HG02763 (cell line): ENCODE data around the gene XPC.

Experiments used
- ATAC-seq: cut with Tn5 transposase; IDR thresholded peaks from one replicate; pipeline ENCODE4 v1.9.1; 2021; ENCODE audit warnings: mild to moderate bottlenecking, moderate library complexity; ENCODE audit not compliant: unreplicated experiment

The XPC gene

DNA sequence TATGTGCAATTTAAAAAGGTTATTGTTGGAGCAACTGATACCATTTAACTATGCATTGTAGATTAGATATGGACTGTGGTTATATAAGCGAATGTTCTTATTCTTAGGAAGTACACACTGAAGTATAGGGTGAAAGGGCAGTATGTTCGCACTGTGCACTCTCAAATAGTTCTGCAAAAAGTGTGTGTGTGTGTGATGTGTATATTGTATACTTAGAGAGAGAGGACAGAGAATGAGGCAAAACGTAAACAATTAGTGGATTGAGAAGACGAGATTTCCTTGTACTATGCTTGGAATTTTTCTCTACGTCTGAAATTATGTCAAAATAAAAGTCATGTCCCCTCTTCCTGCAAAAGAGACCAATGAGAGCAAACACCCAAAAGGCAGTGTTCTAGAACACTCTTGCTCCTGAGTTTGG is 30.6 kb upstream of the XPC start:
- ATAC-seq: no peak

DNA sequence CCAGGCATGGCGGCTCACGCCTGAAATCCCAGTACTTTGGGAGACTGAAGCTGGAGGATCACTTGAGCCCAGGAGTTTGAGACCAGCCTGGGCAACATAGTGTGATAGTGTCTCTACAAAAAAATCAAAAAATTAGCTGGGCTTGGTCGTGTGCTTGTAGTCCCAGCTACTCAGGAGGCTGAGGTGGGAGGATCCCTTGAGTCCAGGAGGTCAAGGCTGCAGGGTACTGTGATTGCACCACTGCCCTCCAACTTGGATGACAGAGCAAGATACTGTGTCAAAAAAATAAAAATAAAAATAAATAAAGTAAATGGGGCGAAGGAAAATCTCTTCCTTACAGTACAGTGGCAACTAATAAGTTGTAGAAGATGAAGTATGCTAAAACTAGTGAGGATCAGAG is 29.8 kb upstream of the XPC start:
- ATAC-seq: no peak

DNA sequence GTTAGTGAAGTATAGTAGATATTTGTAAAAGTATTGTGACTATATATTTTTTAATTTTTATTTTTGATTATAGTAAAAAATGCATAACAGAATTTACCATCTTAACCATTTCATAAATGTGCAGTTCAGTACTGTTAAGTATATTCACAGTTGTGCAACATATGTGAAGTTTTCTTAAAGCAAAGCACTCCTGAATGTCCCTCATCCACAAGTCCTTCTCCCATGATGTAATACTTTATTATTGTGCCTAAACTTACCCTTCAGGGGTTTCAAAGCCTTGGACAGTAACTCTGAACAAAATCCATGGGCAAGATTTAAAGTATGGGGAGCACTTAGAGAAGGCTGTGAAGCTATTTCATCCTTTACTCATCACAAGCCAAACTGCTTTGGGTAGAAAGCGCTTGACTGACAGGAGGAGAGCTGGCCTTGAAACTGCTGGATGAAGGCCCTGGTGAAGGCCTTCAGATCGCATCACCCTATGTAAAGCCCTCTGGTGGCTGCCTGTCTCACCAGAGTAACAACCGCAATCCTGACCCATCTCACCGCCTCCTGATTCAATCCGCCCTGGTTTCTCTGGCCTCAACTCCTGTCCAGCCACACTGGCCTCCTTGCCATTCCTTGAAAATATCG is 28.3 kb upstream of the XPC start:
- no peak for ATAC-seq

DNA sequence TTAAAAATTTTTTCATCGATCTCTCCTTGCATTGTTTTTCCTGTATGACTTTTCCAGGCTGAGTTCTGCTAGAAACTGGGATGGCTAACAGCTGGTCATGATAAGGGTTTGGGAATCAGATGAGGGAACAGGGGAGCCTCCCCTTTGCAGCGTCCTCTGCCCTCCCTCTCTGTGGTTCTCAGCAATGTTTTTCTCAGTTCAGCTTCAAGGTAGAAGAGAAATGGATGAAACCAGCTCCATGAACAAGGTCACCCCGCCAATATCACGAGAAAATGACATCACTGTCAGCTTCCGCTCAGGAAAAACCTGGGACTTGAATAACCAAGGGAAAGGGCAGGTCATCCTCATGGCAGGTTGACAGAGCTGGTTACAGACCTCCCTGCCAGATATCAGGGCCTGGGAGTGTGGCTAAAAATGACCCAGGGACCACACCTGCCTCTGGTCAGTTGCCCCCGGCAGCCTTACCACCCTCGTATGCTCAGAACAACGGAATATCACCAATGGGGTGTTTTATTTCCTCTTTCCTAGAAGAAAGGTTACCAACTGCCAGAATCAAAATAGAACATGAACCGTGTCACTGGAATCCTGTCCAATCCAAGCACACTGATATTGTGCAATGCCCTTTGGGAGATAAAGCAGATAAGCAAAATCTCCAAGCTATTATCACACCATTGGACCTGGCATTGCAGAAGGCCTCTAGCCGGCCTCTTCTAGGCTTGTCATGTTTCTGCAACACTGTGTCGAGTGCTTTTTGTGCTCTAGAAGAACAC is 26.3 kb upstream of the XPC start:
- no peak for ATAC-seq

DNA sequence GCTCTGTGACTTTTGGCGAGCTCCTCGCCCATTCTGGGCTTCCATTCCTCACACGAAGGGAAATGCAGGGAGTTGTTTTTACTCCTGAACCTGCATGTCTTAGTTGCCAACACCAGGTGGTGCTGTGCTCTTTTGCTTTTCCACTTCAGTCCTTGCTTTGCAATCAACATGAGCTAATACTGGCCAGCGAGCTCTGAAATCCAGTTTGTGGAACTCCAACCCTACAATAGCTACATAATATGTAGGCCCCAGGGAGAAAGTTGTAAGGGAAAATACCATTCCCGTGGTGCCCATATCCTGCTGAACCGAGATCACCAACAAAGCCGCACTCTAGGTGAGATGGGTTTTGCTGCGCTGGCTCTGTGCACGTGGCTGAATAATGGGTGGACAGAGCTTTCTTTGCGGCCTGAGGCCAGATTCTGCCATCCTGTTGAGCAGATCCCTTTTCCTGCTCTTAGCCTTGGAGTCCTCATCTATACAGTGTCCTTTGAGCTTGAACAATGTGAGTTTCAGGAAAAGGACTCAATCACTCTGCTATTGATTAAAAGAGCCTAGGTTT is 25.2 kb upstream of the XPC start:
- no peak for ATAC-seq

DNA sequence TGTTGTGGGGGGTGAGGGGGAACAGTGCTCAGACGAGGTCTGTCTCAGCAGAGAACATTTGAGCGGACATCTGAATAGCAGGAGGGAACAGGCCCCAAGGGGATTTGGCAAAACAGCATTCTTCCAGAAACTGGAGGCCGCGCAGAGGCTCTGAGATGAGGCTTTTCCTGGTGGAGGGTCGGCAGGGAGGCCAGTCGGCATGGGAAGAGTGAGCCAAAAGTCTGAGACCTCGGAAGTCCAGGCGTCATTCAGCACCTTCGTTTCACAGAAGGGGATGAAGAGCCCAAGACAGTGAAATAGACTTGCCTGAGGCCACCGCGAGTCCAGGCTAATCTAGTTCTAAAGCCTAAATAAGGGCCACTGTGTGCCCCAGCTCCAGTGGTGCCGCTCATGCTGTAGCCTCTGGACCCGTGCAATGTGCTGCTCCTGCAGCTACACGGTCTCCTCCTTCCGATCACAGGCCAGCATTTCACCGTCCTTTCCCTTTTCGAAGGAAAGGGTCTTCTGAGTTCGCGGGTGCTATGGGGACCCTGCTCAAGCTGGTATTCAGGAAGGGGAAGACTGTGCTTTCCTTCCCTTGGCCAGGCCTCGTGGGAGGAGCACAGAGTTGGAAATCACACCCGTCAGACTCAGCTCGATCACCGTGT is 24.6 kb upstream of the XPC start:
- ATAC-seq: no peak

DNA sequence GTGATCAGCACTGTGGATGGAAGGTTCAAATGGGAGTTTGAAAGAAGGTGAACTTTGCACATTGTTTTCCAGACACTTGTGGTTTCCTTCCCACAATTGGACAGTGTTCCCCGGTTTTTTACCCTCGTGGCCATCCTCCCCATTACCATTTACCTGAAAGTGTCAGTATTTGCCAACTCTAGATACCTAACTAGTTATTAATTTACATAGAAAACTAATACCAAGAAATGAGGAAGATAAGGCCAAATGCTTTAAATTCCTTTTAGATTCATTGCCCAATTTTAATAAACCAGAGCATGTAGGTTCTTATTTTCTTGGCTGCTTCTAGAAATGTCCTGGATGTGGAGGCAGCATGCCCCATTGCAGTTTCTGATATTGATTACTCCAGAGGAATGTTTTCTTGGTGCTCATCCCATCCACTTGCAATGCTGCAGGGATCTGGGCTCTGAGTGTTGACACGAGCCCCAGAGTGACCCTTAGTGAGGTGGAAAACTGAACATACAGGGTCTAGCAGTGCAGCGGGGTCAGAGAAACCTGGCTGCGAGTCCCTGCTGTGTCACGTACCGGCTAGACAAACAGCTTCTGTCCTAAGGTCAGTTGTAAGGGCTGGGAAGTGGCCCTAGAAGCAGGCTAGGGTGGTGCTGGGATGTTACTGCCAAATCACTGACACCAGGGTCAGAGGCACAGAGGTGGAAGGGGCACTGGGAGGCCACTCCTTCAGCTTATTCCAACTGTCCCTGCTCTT is 23.7 kb upstream of the XPC start:
- no peak for ATAC-seq

DNA sequence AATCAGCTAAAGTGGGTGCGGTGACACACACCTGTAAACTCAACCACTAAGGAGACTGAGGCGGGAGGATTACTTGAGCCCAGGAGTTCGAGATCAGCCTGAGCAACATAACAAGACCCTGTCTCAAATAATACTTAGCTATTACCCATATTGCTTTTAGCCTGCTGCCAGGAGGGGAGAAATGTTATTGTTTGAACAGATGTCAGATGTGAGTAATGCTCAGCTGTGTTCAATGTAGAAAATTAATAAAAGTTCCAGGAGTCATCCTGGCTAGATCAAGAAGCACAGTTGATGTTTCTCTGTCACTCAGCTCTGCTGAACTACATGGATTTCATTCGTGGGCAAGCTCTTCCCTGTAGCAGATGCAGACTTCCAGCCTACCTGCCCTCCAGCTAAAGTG is 22.4 kb upstream of the XPC start:
- no peak for ATAC-seq

DNA sequence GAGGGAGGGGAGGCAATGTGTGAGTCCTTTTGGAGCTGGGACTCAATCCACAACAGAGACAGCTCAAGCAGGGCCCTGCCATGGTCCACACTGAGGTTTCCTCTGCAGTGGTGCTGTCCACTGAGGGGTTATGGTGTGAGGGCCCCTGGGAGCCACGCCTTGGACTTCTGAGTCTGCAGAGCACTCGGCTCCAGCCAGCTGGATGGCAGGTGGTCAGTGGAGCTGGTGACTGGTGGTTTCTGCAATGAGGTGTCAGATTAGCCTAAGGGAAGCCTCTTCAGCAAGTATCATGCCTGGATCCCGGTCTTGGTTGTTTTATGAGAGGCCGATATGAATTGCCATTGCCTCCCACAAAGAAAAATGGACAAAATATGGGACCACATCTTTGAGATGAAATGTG is 21.9 kb upstream of the XPC start:
- no peak for ATAC-seq

DNA sequence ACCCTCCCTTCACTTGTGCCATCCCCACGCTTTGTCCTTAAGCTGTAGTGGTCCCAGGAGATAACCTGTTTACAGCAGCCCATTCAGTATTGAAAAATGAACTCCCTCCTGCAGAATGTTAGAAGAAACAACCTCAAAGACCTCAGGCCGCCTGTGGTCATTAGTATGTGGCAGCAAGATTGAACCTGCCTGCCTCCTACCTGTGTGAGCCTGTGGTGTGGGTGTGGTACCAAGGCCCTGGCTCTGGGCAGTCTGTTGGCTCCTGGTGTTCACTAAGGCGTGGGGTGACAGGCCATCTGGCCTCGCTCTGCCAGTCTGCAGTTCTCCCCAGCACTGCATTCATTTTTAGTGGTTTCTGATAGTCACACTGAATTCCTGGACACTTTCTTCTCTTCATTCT is 21.2 kb upstream of the XPC start:
- ATAC-seq: no peak

DNA sequence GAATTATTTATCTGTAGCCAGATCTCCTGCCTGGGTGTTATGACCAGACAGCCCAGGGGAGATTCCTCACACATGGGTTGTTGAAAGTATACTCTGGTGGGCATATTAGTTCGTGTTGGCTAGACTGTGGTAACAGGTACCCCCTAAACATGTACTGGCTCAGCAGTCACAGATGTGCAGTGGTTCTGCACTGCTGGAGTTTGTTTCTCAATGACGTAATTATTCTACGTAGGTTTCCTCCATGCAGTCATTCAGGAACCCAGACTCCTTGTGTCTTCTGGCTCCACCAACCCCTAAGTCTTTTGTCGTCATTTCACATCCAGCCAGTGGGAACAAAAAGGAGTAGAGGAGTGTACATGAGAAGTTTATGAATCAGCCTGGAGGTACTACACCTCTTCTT is 16.5 kb upstream of the XPC start:
- ATAC-seq: no peak

DNA sequence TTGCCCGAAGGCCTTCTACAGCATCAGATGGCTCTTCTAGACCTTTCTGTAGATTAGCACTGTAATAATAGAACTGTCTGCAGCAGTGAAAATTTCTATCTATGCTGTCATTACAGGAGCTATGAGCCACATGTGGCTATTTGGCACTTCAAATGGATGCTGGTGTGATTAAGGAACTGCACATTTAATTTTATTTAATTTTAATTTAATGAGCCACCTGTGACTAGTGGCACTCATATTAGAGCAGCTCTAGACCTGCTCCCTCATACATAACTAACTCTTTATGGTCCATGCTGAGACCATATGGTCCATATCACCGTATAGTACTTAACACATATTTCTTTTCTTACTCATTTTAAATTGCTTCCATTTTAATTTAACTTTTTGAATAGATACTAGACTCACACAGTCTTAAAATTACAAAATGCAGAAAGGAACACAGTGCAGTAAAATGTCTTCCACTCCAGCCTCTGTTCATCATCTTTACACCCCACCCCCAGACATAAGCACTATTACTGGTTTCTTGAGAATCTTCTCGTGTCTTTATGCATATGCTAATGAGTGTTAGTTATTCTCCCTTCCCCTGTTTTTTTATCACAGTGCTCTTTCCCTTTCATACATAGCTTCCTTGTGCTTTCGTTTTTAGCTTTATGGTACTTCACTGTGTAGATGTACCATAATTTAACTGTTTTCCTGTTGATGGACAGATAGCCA is 9.8 kb upstream of the XPC start:
- ATAC-seq: no peak

DNA sequence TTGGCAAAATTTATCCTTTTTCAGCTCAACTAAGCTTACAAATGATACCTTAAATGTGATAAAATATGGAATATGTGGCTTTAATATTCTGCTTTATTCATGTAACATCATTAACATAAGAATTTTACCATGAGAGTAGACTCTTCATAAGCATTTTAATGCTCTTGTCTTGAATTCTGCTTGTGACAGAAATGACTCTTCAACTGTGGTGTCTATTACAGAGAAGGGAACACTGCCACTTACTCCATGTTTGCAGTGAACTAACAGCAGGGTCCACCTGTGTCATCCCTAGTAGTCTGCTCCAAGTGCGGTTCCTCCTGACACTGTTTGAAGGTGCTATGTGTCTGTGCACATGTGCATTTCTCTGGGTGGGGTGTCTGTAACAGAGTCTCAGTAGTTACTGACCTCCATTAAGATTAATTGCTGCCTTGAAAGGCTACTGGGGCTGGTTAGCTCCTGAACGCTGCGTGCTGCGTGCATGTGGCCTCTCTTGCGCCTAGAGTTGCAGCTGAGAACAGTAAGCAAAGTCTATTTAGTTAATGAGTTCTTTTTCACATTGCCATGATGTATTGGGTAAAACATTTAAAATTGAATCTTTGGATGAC is 8.6 kb upstream of the XPC start:
- ATAC-seq: no peak

DNA sequence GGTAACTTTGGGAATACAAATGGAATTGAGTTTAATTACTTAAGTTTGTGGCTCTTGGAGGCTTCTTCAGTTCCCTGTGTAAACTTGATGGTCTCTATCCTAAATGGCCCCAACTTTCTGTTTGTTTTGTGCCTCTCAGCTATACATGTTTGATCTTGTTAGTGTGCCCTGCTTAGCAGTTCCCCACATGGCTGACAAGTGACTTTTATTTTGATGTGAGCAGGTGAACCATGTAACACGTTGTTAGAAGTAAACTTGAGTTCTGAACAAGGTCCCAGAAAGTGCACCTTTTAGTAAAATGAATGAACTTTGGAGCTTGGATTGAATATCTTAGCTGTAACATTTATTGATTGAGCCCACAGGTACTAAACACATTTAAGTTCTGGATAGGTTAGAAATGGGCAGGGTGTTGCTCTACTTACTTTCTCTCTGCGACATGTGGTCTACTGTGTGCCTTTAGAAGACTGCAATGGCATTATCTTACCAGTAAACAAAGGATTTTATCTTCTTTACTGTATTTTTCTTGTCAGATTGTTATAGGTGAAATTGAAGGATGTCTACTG is 4.7 kb upstream of the XPC start:
- ATAC-seq: no peak

DNA sequence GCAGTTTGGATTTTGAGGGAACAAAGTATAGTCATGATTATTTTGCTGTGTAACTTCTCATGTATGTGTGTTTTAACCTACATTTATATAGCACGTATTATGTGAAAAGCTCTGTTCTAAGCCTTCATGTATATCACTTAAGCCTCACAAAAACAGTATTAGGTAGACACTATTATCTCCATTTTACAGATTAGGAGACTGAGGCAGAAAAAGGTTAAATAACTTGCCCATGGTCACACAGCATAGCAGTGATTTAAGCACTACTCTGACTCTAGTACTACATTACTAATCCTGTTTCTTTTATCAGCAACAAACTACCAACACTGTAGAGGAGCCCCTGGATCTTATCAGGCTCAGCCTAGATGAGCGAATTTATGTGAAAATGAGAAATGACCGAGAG is 2.9 kb upstream of the XPC start:
- ATAC-seq: no peak

DNA sequence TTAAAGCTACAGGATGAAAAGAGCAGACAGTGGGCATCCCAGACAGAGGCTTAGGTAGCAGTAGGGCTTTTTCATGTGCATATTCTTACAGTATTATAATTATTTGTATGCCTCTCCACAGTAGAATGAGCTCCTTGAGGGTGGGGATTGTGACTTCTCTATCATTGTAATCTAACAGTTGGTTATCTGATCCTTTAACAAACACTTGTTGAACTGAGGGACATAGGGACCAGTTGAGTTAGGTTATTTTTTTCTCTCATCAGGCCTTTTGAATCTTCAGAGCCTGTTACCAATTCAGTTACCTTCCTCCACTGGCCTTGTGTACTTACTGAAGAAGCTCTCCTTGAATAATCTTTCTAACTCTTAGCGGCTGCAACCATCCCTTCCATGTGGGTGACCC is 1.4 kb upstream of the XPC start:
- ATAC-seq: no peak

DNA sequence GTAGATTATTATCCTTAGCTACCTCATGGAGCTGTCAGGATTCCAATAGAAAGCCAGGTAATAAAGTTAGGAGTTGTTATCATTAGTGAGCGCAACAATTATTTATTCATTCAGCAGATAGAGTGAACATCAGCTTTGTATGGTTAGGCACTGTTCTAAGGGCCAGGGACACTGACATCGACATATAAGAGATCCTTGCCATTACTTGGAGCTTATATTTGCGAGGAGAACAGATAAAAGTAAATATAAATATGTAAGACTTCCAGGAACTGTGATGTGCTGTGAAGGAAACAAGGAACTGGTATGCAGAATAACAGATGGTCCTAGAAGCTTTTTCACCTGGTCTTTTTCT is 689 bp upstream of the XPC start:
- ATAC-seq: no peak

DNA sequence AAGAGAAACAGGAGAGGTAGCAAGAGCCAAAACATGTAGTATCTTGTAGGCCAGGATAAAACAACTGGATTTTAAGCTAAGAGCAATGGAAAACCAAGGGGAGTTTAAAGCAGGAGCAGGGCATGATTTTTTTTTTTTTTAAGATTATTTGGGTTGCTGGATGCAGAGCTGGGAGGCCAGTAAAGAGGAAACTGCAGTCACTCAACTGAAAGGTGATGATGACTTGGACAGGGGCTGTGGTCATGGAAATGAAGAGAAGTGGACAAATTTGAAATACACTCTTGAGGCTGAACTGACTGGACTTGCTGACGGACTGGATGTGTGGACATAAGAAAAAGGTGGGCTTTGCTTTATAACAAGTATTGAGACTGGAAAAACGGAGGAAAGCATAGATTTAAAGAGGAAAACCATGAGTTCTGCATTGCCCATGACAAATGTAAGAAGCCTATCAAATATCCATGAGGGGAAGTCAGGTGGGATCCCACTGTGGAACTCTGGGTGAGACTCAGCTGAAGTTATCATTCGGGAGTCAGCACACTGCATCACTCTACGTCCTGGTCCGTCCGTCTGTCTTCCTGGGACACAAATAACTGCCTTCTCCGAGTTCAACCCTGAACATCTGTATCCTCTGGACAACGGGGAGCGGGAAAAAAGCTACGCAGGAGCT is 688 bp downstream of the XPC start:
- peak; percentile 7 for ATAC-seq

DNA sequence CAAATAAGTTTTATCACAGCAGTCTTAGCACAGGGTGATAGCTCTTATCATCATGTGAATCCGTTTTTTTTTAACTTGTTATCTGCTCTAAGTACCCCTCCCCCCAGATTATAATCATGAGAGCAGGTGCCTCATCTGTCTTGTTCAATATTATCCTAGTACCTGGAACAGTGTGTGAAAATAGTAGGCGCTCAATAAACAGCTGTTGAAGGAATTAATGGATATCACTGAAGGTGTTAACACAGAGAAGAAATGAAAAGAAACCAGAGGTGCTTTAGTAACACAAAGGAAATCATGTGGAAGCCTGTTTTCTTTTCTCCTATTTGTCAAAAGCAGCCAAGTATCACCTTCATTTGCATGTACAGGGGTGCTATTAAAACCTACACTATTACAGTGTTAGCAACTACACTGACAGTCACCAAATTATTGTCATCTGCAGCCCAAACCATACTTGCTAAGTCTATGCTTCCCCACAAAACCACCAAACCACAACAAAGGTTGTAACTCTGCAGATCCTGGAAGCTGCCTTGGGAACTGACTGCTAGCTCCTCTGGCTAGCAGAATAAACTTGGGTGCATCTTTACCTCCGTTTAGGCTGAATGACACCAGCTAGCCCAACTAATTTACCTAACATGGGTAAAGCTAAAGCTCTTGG is 2.9 kb downstream of the XPC start:
- peak; percentile 23 for ATAC-seq
